MCF 10A (cell line): ENCODE measurements around the gene ENO2. TPM values are rescaled to one million over a fixed set of nuclear protein-coding genes. Genes with fewer than 3 reads are reported as not detected.
"Not testable (repeated sequence)": the region's sequence is repeated elsewhere in the genome, so short reads cannot be mapped to it uniquely, and the experiment has no call there.

Experiments used
- BruUV-seq: library from RNA; stranded (reverse); fragments of 400-500 nt; replicated peaks from 2 replicates; lab custom pipeline; 2021; lab: Mats Ljungman, UMichigan
- CTCF ChIA-PET: fragments of 300-600 bp; sonication (Branson Sonifier 250); formaldehyde crosslinking; extraction: SDS; loops from one replicate; lab custom pipeline; 2021; ENCODE audit warnings: antibody characterized with exemption, inconsistent platforms; lab: Yijun Ruan, JAX
- POLR2A ChIA-PET: fragments of 300-600, 350-650 bp; sonication (Branson Sonifier 250); formaldehyde crosslinking; extraction: SDS; loops from one replicate; lab custom pipeline; 2020; ENCODE audit warnings: antibody characterized with exemption, inconsistent platforms; lab: Yijun Ruan, JAX
- DNase-seq: peaks from one replicate; pipeline ENCODE4 v3.0.0-alpha.2; 2018; ENCODE audit not compliant: unreplicated experiment
- H3K27ac Mint-ChIP-seq: one replicate; pipeline ENCODE4 v1.8.0; 2022; ENCODE audit warnings: mild to moderate bottlenecking, low read depth, mixed read lengths; ENCODE audit not compliant: unreplicated experiment
- H3K27me3 Mint-ChIP-seq: one replicate; pipeline ENCODE4 v1.8.0; 2022; ENCODE audit warnings: mixed read lengths; ENCODE audit not compliant: insufficient read depth, unreplicated experiment
- H3K36me3 Mint-ChIP-seq: one replicate; pipeline ENCODE4 v1.8.0; 2022; ENCODE audit warnings: mild to moderate bottlenecking, moderate library complexity, mixed read lengths; ENCODE audit not compliant: insufficient read depth, unreplicated experiment
- H3K4me1 Mint-ChIP-seq: one replicate; pipeline ENCODE4 v1.8.0; 2022; ENCODE audit warnings: mixed read lengths; ENCODE audit not compliant: insufficient read depth, unreplicated experiment
- H3K4me3 Mint-ChIP-seq: one replicate; pipeline ENCODE4 v1.8.0; 2022; ENCODE audit warnings: mild to moderate bottlenecking, moderate library complexity, mixed read lengths; ENCODE audit not compliant: unreplicated experiment
- H3K9me3 Mint-ChIP-seq: one replicate; pipeline ENCODE4 v1.8.0; 2022; ENCODE audit warnings: mixed read lengths; ENCODE audit not compliant: unreplicated experiment
- intact Hi-C: fragments of 100-400 bp; cut with micrococcal nuclease; formaldehyde crosslinking; loops from 2 replicates; pipeline ENCODE4 v1.14.1; 2022
- total RNA-seq: library from RNA; stranded (reverse); gene quantifications from 2 replicates; pipeline ENCODE4 v1.2.3, GENCODE V29; 2022
- TF ChIP-seq, protein P1 (sequence below): fragments of 200-600 bp; IDR thresholded peaks from one replicate; pipeline ENCODE4 v1.8.0; 2022; ENCODE audit warnings: antibody characterized with exemption, mild to moderate bottlenecking; ENCODE audit not compliant: unreplicated experiment

The ENO2 gene
- total RNA-seq, 1 experiment from 2014 or later, result 0.30 TPM

DNA sequence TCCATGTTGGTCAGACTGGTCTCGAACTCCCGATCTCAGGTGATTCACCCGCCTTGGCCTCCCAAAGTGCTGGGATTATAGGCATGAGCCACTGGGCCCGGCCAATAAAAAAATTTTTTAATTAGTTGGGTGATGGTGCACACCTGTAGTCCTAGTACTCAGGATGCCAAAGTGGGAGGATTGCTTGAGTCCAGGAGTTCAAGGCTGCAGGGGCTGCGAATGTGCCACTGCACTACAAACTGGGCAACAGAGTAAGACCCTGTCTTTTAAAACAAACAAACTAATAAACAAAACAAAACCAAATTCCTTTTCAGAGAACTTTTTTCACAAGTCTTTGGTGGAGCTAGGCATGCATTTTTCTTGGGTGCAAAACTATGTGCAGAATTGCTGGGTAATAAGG lies 31.1 kb upstream of the ENO2 start:
- POLR2A ChIA-PET, result interaction anchor here (2.7 kb wide), 1 partner anchor 11 kb away, joined by 14 read pairs; the partner anchor contains the start of gene SPSB2
- H3K9me3 Mint-ChIP-seq, result no peaks in the 10 kb centered on the region
- TF ChIP-seq, protein P1, sequence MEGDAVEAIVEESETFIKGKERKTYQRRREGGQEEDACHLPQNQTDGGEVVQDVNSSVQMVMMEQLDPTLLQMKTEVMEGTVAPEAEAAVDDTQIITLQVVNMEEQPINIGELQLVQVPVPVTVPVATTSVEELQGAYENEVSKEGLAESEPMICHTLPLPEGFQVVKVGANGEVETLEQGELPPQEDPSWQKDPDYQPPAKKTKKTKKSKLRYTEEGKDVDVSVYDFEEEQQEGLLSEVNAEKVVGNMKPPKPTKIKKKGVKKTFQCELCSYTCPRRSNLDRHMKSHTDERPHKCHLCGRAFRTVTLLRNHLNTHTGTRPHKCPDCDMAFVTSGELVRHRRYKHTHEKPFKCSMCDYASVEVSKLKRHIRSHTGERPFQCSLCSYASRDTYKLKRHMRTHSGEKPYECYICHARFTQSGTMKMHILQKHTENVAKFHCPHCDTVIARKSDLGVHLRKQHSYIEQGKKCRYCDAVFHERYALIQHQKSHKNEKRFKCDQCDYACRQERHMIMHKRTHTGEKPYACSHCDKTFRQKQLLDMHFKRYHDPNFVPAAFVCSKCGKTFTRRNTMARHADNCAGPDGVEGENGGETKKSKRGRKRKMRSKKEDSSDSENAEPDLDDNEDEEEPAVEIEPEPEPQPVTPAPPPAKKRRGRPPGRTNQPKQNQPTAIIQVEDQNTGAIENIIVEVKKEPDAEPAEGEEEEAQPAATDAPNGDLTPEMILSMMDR, result no peak
- no peak for DNase-seq
- CTCF ChIA-PET, result interaction anchor here (2.3 to 4.0 kb wide), 2 partner anchors 9 to 14 kb away, joined by 16 to 24 read pairs; no protein-coding TSS in a partner anchor
- no peak overlapping the region for H3K27ac Mint-ChIP-seq
- BruUV-seq, result no TSS peak
- no peak overlapping the region for H3K4me3 Mint-ChIP-seq
- H3K4me1 Mint-ChIP-seq, result no peaks in the 10 kb centered on the region
- no peaks in the 10 kb centered on the region for H3K27me3 Mint-ChIP-seq
- H3K36me3 Mint-ChIP-seq, result no peaks in the 10 kb centered on the region
- intact Hi-C loops, result no loop called here

DNA sequence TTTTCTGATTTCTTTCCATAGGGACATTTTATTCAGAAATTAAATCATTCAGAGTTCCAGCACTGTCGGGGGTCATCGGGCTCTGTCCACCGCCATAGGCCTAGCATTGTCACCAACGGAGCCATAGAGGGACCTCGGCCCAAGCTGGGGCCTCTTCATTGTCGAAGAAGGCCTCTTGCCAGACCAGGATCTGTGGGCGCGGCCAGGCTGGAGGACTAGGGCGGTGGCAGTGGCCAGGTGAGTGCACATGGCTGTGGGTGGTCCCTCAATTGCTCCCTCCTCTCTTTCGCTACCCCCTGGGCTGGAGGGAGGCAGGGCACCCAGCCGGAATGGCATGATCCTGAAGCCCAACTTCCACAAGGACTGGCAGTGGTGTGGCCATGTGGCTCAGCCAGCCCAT lies 30.7 kb upstream of the ENO2 start:
- ChIA-PET POLR2A (interaction anchor here (2.7 kb wide), 1 partner anchor 11 kb away, joined by 14 read pairs; the partner anchor contains the start of gene SPSB2), CTCF (no interaction called here)
- Mint-ChIP-seq H3K4me3 (no peak overlapping the region), H3K9me3 (no peaks in the 10 kb centered on the region), H3K4me1 (no peaks in the 10 kb centered on the region), H3K36me3 (no peaks in the 10 kb centered on the region), H3K27me3 (no peaks in the 10 kb centered on the region), H3K27ac (no peak overlapping the region)
- BruUV-seq, result no TSS peak
- no peak for DNase-seq
- intact Hi-C loops, result no loop called here
- TF ChIP-seq, protein P1, result no peak

DNA sequence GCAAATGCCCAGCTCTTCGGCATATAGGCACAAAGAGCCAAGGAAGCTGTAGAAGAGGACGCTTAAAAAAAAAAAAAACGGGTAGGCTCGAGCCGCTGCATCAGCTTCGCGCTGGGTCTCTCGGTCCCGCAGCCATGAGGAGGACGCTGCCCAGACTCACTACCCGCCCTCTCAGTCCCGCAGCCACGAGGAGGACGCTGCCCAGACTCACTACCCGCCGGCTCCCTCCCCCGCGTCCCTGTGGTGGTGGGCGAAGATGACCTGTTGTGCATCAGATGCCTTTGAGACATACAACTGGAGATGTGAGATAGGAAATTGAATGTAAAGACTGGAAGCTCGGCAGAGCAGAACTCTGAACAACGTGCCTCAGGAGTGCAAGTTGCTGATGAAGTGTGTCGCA lies 29.8 kb upstream of the ENO2 start:
- no peak overlapping the region for H3K27ac Mint-ChIP-seq
- POLR2A ChIA-PET, result interaction anchor here (2.7 kb wide), 1 partner anchor 12 kb away, joined by 14 read pairs; the partner anchor contains the start of gene SPSB2
- no peaks in the 10 kb centered on the region for H3K4me1 Mint-ChIP-seq
- no peaks in the 10 kb centered on the region for H3K27me3 Mint-ChIP-seq
- CTCF ChIA-PET, result interaction anchor here (0.6 to 1.9 kb wide), 4 partner anchors 10 to 145 kb away, joined by 4 to 9 read pairs (median 5); partner anchors contain the start of gene SPSB2
- BruUV-seq, result no TSS peak
- no peak for DNase-seq
- intact Hi-C loops, result no loop called here
- no peaks in the 10 kb centered on the region for H3K36me3 Mint-ChIP-seq
- TF ChIP-seq, protein P1, result no peak
- no peaks in the 10 kb centered on the region for H3K9me3 Mint-ChIP-seq
- no peak overlapping the region for H3K4me3 Mint-ChIP-seq

DNA sequence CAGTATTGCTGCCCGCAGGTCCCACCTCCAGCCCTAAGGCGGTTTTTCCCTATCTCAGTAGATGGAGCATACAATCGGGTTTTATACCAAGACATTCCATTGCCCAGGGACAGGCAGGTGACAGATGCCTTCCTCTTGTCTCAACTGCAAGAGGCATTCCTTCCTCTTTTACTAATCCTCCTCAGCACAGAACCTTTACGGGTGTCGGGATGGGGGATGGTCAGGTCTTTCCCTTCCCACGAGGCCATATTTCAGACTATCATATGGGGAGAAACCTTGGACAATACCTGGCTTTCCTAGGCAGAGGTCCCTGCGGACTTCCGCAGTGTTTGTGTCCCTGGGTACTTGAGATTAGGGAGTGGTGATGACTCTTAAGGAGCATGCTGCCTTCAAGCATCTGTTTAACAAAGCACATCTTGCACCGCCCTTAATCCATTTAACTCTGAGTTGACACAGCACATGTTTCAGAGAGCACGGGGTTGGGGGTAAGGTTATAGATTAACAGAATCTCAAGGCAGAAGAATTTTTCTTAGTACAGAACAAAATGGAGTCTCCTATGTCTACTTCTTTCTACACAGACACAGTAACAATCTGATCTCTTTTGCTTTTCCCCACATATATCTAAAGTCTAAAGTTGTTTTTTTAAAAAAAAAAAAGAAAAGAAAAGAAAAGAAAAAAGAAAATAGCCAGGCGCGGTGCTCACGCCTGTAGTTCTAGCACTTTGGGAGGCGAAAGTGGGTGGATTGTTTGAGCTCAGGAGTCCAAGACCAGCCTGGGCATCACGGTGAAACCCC lies 28.0 kb upstream of the ENO2 start:
- POLR2A ChIA-PET, H3K9me3 Mint-ChIP-seq, H3K27me3 Mint-ChIP-seq, BruUV-seq, DNase-seq, H3K4me1 Mint-ChIP-seq, H3K36me3 Mint-ChIP-seq, H3K27ac Mint-ChIP-seq, intact Hi-C loops, H3K4me3 Mint-ChIP-seq: not testable (repeated sequence)
- CTCF ChIA-PET, result interaction anchor here (1.5 to 1.9 kb wide), 2 partner anchors 14 to 18 kb away, joined by 7 to 9 read pairs; partner anchors contain the start of gene SPSB2
